ENCODE results near the gene PTPRG.

The PTPRG gene

DNA sequence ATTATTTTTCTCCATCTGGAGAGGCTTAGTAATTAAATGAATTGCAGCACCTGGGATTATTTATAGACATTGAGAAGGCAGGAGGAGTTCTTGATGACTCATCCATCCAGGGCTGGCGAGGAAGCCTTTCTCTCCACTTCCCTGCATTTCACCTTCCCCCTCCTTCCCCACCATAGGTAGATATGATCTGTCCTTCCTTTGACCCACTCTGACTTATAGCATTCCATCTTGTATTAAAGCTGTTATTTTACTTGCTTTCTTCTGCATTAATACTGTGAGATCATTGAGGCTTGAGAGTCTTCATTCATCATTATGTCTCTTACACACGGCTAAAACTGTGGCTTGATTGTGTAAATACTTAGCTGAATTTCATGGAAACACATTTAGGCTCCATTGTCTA is 523.2 kb downstream of the PTPRG start:
- in situ Hi-C loops (cut with HindIII; ENCODE audit: low sequenced_read_pairs): no loop called here
- no peak for DNase-seq (ENCODE audit: low read depth)
- TF ChIP-seq CTCF (IDR thresholded peaks at IDR 0.05; ENCODE audit: low read depth, low read length, missing control alignments): no peak
- H3K4me3 ChIP-seq (ENCODE audit: low read depth, low read length): no peak overlapping the region

GRCh38 chr3:62088472-62089104 is 527.2 kb downstream of the PTPRG start:
- in situ Hi-C loops (cut with HindIII; ENCODE audit: low sequenced_read_pairs): no loop called here
- H3K4me3 ChIP-seq (ENCODE audit: low read depth, low read length): no peak overlapping the region
- no peak for TF ChIP-seq CTCF (IDR thresholded peaks at IDR 0.05; ENCODE audit: low read depth, low read length, missing control alignments)
- no peak for DNase-seq (ENCODE audit: low read depth)

GRCh38 chr3:62090066-62090465 is 528.7 kb downstream of the PTPRG start:
- no peak overlapping the region for H3K4me3 ChIP-seq (ENCODE audit: low read depth, low read length)
- TF ChIP-seq CTCF (IDR thresholded peaks at IDR 0.05; ENCODE audit: low read depth, low read length, missing control alignments): no peak
- no peak for DNase-seq (ENCODE audit: low read depth)
- in situ Hi-C loops (cut with HindIII; ENCODE audit: low sequenced_read_pairs): no loop called here

- no peak overlapping the region for H3K4me3 ChIP-seq (ENCODE audit: low read depth, low read length)
- TF ChIP-seq CTCF (IDR thresholded peaks at IDR 0.05; ENCODE audit: low read depth, low read length, missing control alignments): no peak
- DNase-seq (ENCODE audit: low read depth): no peak
- in situ Hi-C loops (cut with HindIII; ENCODE audit: low sequenced_read_pairs): no loop called here
Measured at GRCh38 chr3:62090519-62090918, 529.1 kb downstream of the PTPRG start.

DNA sequence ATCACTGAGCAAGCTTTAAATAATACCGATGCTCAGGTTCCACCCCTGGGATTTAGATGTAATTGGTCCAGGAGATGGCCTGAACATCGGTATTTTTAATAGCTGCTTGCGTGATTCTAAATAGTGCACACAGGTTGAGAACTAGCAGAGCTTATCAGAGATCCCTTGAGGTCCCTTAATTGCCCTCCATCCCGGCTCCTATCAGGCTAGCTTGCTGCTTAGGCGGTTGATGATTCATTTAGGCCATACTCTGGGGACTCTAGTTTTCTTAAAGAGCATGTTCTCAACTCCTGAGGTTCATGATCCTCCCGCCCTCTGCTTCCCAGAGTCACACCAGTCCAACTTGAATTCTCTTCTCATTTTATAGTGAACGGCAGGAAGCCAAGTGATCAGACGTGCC is 531.7 kb downstream of the PTPRG start:
- no peak overlapping the region for H3K4me3 ChIP-seq (ENCODE audit: low read depth, low read length)
- DNase-seq (ENCODE audit: low read depth): no peak
- in situ Hi-C loops (cut with HindIII; ENCODE audit: low sequenced_read_pairs): no loop called here
- no peak for TF ChIP-seq CTCF (IDR thresholded peaks at IDR 0.05; ENCODE audit: low read depth, low read length, missing control alignments)

DNA sequence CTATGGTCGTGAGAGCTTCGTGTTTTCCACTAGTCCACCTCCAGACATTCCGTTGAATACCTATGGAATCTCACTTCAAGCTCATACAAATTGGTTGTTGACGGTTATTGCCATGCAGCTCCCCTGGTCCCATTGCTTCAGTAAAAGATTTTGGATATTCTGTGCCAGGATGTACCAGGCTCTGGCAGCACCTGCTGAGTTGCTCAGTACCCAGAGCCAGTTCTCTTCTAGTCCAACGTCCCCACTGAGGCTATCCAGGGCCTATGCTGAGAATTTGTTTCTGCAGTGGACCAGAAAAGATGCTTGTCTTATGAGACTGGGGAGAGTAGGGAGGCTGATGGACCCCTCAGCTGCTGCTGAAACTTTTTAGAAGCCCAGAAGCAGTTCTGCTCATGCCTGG is 533.1 kb downstream of the PTPRG start:
- no peak for TF ChIP-seq CTCF (IDR thresholded peaks at IDR 0.05; ENCODE audit: low read depth, low read length, missing control alignments)
- H3K4me3 ChIP-seq (ENCODE audit: low read depth, low read length): no peak overlapping the region
- no peak for DNase-seq (ENCODE audit: low read depth)
- in situ Hi-C loops (cut with HindIII; ENCODE audit: low sequenced_read_pairs): no loop called here

All from astrocyte of the cerebellum (primary cell).